ENCODE measurements around the gene RAMAC.

The RAMAC gene

GRCh38 chr15:82970696-82971095, 15.3 kb upstream of the RAMAC start:
- Histone ChIP-seq H3K36me3 (ENCODE audit: insufficient read depth, low read length) (no peaks in the 10 kb centered on the region), H3K9ac (ENCODE audit: low read depth, low read length) (no peak overlapping the region), H3K4me2 (ENCODE audit: insufficient read depth, low read length) (no peak overlapping the region), H4K20me1 (ENCODE audit: insufficient read depth, low read length) (no peaks in the 10 kb centered on the region), H2AFZ (ENCODE audit: low read depth, low read length) (no peak overlapping the region), H3K4me3 (ENCODE audit: low read depth in 1 of 2, low read length in 2 of 2) (no peak overlapping the region), H3K9me3 (ENCODE audit: insufficient read depth, low read length, severe bottlenecking) (no peaks in the 10 kb centered on the region), H3K27me3 (ENCODE audit: insufficient read depth, low read length, poor library complexity) (no peaks in the 10 kb centered on the region), H3K79me2 (ENCODE audit: insufficient read depth, low read length) (no peaks in the 10 kb centered on the region), H3K4me1 (ENCODE audit: insufficient read depth, low read length) (peaks cover 8% of the 10 kb centered on the region; the same call in 1 of the 2 replicates), H3K27ac (ENCODE audit: low read length) (no peak overlapping the region)
- DNase-seq: no peak
- TF ChIP-seq CTCF (IDR thresholded peaks at IDR 0.05; ENCODE audit: borderline replicate concordance, extremely low read depth, low read length, poor library complexity, severe bottlenecking): no peak
- no peak for TF ChIP-seq EZH2 (IDR thresholded peaks at IDR 0.05; ENCODE audit: borderline replicate concordance, low read depth, low read length, severe bottlenecking)
- ATAC-seq (ENCODE audit: insufficient read depth, low read depth): no peak

- no peak for ATAC-seq (ENCODE audit: insufficient read depth, low read depth)
- Histone ChIP-seq H3K4me1 (ENCODE audit: insufficient read depth, low read length) (peaks cover 6% of the 10 kb centered on the region; the same call in 1 of the 2 replicates), H3K4me3 (ENCODE audit: low read depth in 1 of 2, low read length in 2 of 2) (no peak overlapping the region), H3K9ac (ENCODE audit: low read depth, low read length) (no peak overlapping the region), H4K20me1 (ENCODE audit: insufficient read depth, low read length) (no peaks in the 10 kb centered on the region), H3K36me3 (ENCODE audit: insufficient read depth, low read length) (no peaks in the 10 kb centered on the region), H3K4me2 (ENCODE audit: insufficient read depth, low read length) (no peak overlapping the region), H3K79me2 (ENCODE audit: insufficient read depth, low read length) (no peaks in the 10 kb centered on the region), H2AFZ (ENCODE audit: low read depth, low read length) (no peak overlapping the region), H3K9me3 (ENCODE audit: insufficient read depth, low read length, severe bottlenecking) (no peaks in the 10 kb centered on the region), H3K27me3 (ENCODE audit: insufficient read depth, low read length, poor library complexity) (no peaks in the 10 kb centered on the region), H3K27ac (ENCODE audit: low read length) (no peak overlapping the region)
- TF ChIP-seq CTCF (IDR thresholded peaks at IDR 0.05; ENCODE audit: borderline replicate concordance, extremely low read depth, low read length, poor library complexity, severe bottlenecking): no peak
- no peak for TF ChIP-seq EZH2 (IDR thresholded peaks at IDR 0.05; ENCODE audit: borderline replicate concordance, low read depth, low read length, severe bottlenecking)
- DNase-seq: no peak
Measured at GRCh38 chr15:82971218-82971984, 14.6 kb upstream of the RAMAC start.

GRCh38 chr15:82972990-82973389, 13.0 kb upstream of the RAMAC start:
- Histone ChIP-seq H2AFZ (ENCODE audit: low read depth, low read length) (no peak overlapping the region), H3K27me3 (ENCODE audit: insufficient read depth, low read length, poor library complexity) (no peaks in the 10 kb centered on the region), H3K4me3 (ENCODE audit: low read depth in 1 of 2, low read length in 2 of 2) (no peak overlapping the region), H3K4me1 (ENCODE audit: insufficient read depth, low read length) (no peaks in the 10 kb centered on the region), H3K4me2 (ENCODE audit: insufficient read depth, low read length) (no peak overlapping the region), H3K36me3 (ENCODE audit: insufficient read depth, low read length) (no peaks in the 10 kb centered on the region), H4K20me1 (ENCODE audit: insufficient read depth, low read length) (no peaks in the 10 kb centered on the region), H3K9ac (ENCODE audit: low read depth, low read length) (no peak overlapping the region), H3K79me2 (ENCODE audit: insufficient read depth, low read length) (no peaks in the 10 kb centered on the region), H3K27ac (ENCODE audit: low read length) (no peak overlapping the region), H3K9me3 (ENCODE audit: insufficient read depth, low read length, severe bottlenecking) (no peaks in the 10 kb centered on the region)
- ATAC-seq (ENCODE audit: insufficient read depth, low read depth) (peak; percentile 47; the same call in 1 of the 3 replicates), DNase-seq (no peak)
- TF ChIP-seq EZH2 (IDR thresholded peaks at IDR 0.05; ENCODE audit: borderline replicate concordance, low read depth, low read length, severe bottlenecking): no peak
- TF ChIP-seq CTCF (IDR thresholded peaks at IDR 0.05; ENCODE audit: borderline replicate concordance, extremely low read depth, low read length, poor library complexity, severe bottlenecking): no peak

All from DND-41 (cell line).